Stimulated activated CD8-positive, alpha-beta memory T cell treated with anti-CD3 and anti-CD28 coated beads, Interleukin-7, amount 100 ng/mL, for 48 hours (primary cell): ENCODE data around the gene LAMC3.

Experiments used
- DNase-seq, 2 donors: peaks; one replicate each; pipeline ENCODE4 v3.0.0-alpha.2; 2020; ENCODE audit warnings: low read depth in 1 of 2; ENCODE audit errors: extremely low read depth in 1 of 2

LAMC3 gene

GRCh38 chr9:131010482-131011273 is 1.7 kb downstream of the LAMC3 start:
- DNase-seq: no peak

DNA sequence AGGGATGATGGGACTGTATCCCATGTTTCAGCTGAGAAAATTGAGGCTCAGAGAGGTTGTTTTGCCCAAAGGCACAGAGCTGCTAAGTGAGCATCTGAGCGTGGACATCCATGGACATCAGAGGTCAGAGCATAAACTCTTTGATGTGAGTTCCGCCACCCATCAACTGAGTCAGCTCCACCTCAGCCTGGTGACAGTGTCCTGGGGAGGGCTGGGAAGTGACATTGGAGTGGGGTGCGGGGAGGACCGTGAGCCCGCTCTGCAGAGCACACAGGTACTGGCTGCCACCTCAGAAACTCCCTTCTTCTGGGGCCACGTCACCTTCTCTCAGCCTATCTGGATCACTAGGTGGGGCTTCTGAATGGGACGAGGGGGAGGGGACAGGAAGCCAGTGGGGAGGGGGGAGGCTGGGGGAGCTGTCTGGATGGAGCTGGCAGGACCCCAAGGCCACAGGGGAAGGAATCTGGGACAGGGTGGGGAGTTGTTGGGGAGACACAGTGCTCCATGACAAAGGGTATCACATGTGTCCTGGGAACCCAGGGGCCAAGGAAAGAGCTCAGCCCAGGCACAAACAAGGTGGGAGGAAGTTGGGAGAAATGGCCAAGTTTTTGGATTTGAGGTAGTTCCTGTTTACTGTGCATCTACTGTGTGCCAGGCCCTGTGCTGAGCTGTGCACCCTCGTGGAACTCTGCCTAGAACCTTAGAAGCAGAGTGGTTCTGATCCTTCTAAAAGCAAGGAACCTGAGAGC is 2.5 kb downstream of the LAMC3 start:
- DNase-seq: no peak

- DNase-seq: no peak
Observed at GRCh38 chr9:131012023-131012334, 3.0 kb downstream of the LAMC3 start.

DNA sequence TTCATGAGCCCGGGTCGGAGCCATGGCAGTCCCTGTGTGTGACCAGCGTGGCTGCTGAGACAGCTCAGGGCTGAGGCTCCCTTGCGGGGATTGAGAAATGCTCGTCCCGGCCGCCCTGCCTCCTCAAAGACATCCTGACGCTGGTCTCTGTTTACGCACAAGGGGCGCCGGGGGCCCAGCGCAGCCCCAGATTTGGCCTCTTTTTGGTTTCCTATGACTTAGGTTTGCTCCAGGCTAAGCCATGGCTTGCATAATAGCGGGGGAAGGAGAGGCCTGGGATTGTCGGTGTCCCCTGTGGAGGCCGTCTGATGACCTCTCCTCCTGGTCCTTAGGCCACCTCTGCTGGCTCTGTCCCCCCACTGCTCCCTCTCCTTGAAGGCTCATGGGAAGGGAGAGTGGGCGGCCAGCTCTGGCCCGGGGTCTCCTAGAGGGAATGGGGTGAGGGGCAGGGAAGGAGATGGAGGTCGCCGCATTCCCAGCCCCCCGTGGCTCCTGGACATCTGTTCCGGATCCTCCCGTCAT is 3.5 kb downstream of the LAMC3 start:
- no peak for DNase-seq

- DNase-seq: no peak
Observed at GRCh38 chr9:131013015-131013755, 4.2 kb downstream of the LAMC3 start.

GRCh38 chr9:131013771-131014676 is 5.0 kb downstream of the LAMC3 start:
- DNase-seq: no peak

DNA sequence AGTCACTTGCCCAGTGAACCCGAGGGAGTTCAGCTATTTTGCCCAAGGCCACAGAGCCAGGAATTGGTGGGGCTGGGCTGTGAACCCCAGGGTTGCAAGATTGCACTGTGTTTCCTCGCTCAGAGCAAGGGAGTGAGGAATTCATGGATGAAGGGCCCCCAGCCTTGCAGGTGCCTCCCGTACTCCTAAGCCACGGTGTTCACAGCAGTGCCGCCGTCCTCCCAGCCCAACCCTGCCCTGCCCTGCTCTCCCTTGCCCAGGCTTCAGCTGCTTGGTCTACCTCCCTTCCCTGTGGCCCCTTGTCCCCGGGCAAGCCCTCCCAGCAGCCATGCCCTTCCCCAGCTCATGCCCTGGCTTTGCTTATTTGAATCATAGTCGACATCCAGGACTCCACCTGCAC is 6.1 kb downstream of the LAMC3 start:
- no peak for DNase-seq

- no peak for DNase-seq
Observed at GRCh38 chr9:131015876-131016397, 7.0 kb downstream of the LAMC3 start.

GRCh38 chr9:131017067-131017466 is 8.1 kb downstream of the LAMC3 start:
- no peak for DNase-seq

GRCh38 chr9:131018621-131019020 is 9.6 kb downstream of the LAMC3 start:
- DNase-seq: no peak

GRCh38 chr9:131019388-131020239 is 10.6 kb downstream of the LAMC3 start:
- DNase-seq: no peak

- DNase-seq: no peak
Observed at GRCh38 chr9:131020388-131020787, 11.4 kb downstream of the LAMC3 start.

DNA sequence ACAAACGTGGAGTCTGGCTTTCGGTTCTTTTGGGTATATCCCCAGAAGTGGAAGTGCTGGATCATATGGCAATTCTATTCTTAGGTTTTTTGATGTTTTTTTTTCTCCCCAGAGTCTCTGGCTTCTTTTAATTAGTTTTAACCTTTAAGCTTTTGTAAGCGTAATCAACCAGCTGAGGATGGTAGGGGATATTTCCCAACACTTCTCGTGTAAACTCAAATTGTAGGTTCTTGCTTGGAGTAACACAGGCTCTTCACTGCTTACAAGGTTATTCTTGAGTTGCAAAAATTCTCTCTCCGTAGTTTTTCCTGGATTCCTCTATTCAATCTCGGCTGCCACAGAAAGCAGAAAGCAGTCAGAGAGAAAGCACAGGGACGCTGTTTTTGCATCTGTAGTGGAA is 11.9 kb downstream of the LAMC3 start:
- DNase-seq: no peak

- DNase-seq: no peak
Observed at GRCh38 chr9:131021785-131022184, 12.8 kb downstream of the LAMC3 start.

GRCh38 chr9:131024978-131025868 is 16.2 kb downstream of the LAMC3 start:
- no peak for DNase-seq

- no peak for DNase-seq
Observed at GRCh38 chr9:131025953-131026858, 17.2 kb downstream of the LAMC3 start.
